ENCODE results near the gene WDR33. TPM values are rescaled to one million over a fixed set of nuclear protein-coding genes. Genes with fewer than 3 reads are reported as not detected.

Gene WDR33
- total RNA-seq, 1 donor from 2014 or later: 35.9 TPM

- intact Hi-C loops (cut with DNase I): no loop called here
- peak; percentile 85 for DNase-seq (ENCODE audit: low spot score)
Measured at GRCh38 chr2:127664065-127664894, 146.7 kb downstream of the WDR33 start.

- no peak for DNase-seq (ENCODE audit: low spot score)
- intact Hi-C loops (cut with DNase I): no loop called here
Measured at GRCh38 chr2:127663566-127664064, 147.4 kb downstream of the WDR33 start.

- intact Hi-C loops (cut with DNase I): no loop called here
- DNase-seq (ENCODE audit: low spot score): peak; percentile 72
Measured at GRCh38 chr2:127662937-127663565, 147.9 kb downstream of the WDR33 start.

DNA sequence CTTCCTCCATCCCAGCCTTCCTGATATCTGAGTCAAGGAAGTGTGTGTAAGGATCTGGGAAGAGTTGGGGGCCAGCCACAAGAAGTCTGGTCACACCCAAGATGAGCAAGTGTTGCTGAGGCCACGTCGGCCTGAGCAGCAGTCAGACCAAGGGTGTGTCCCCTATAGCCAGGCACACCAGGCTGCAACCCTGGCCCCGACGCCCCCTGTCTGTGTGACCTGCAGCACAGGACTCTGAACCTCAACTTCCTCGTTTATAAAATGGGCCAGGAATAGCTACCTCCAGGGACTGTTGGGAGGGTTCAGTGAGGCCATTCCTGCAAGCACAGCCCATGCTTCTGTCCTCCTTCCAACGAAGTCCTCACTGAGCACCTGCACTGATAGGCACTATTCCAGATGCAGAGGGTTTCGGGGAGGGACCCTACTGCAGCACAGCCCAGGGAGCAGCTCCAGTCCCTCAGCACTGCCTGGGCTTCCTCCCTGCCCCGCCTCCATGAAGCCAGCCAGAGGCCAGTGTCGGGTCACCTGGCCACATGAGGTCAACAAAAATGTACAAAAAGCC is 148.9 kb downstream of the WDR33 start:
- peak; percentile 79 for DNase-seq (ENCODE audit: low spot score)
- intact Hi-C loops (cut with DNase I): no loop called here

- peak; percentile 61 for DNase-seq (ENCODE audit: low spot score)
Measured at GRCh38 chr2:127661072-127661649, 149.8 kb downstream of the WDR33 start.

GRCh38 chr2:127660291-127660578 is 150.7 kb downstream of the WDR33 start:
- intact Hi-C loops (cut with DNase I): no loop called here
- no peak for DNase-seq (ENCODE audit: low spot score)

More at GRCh38 chr2:127661072-127661649, 149.8 kb downstream of the WDR33 start:
- intact Hi-C loops (cut with DNase I): no loop called here

DNA sequence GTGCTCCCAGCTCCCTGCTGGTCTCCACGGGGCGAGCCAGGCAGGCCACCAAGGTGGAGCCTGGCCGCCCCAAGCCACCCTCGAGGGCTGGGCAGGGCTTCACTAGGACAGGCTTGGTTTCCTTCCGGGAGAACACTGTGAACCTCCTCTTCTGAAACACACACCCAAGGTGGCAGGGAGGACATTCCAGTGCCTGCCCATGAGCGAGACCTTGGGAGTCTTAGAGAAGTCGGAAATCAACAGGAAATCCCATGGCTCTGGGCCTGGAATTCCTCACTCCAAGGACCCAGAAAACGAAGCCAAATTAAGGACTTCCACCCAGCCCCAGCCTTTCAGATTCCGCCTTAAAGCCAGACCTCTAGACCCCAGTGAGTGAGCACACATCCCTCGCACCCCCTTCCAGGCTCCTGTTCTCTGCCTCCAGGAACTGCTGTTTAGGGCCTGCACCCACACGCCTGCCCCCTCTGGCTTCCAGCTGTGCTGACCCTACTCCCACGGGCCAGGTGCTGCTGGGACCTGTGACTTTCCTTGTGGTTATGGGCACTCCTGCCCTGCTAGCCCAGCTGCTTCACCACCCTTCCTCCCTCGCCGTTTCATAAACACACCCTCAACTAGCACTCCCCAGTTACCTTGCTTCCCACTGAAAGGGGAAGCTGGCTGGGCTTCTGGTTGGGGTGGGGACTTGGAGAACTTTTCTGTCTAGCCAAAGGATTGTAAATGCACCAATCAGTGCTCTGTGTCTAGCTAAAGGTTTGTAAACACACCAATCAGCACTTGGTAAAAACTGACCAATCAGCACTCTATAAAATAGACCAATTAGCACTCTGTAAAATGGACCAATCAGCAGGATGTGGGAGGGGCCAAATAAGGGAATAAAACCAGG is 151.3 kb downstream of the WDR33 start:
- intact Hi-C loops (cut with DNase I): no loop called here
- DNase-seq (ENCODE audit: low spot score): no peak

DNA sequence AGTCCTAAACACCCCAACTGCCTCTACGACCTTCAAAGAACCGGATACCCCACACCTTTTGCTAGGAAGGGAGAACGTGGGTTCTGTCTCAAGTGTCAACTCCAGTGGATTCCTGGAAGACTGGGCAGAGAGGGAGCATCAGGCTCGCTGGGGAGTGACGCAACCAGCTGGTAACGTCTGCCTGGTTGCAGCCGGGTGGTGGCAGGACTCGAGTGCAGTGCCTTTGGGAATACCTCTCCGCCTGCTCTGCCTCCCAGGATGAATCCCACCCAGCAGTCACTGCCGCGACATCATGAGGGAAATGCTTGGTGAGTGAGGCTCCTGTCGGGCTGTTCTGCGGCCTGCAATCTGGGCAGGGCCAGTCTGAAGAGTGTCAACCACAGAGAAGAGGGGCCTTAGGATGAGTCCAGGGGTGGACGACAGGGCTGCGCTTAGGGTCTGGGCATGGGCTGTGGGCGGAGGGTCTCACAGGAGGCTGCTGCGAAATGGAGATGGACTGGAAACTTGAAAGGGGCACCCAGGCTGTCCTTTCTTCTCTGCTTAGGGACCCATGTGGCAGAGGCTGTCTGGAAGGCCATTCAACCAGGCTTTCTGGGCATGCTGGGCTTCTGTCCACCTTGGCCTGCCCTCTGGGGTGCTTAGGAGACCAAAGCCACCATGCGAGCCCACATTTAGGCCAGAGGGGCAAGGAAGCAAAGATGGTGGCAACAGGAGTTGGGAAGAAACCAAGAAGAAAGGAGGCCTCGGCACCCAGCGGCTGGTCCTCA is 152.1 kb downstream of the WDR33 start:
- DNase-seq (ENCODE audit: low spot score): no peak
- intact Hi-C loops (cut with DNase I): no loop called here

- intact Hi-C loops (cut with DNase I): no loop called here
- no peak for DNase-seq (ENCODE audit: low spot score)
Measured at GRCh38 chr2:127658146-127658545, 152.8 kb downstream of the WDR33 start.

GRCh38 chr2:127657232-127657595 is 153.8 kb downstream of the WDR33 start:
- DNase-seq (ENCODE audit: low spot score): no peak
- intact Hi-C loops (cut with DNase I): loop anchor here (2.0 kb wide), 1 partner anchor 16 kb away; no protein-coding TSS in a partner anchor

DNA sequence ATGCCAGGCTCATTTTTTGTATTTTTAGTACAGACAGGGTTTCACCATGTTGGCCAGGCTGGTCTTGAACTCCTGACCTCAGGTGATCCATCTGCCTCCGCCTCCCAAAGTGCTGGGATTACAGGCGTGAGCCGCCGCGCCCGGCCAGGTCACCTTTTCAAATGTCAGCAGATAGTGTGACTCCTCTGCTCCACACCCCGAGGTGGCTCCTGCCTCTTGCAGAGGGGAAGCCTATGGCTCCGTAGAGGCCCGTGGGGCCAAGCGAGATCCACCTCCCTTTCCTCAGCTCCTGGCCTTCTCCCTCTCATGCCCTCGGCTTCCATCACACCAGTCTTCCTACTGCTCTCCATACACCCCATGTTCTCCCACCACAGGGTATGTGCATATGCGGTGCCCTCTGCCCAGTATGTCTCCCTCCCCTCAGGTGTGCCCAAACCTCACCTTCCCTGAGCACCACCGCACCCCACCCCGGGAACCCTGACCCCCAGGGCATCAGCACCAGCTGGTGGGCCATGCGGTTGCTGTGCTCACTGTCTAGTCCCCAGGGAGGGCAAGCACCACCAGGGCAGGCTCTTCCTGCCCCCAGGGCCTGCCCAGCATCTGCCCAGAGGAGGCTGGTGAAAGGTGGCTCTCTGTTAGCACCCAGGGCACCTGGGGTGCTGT is 154.3 kb downstream of the WDR33 start:
- no peak for DNase-seq (ENCODE audit: low spot score)
- intact Hi-C loops (cut with DNase I): loop anchor here (2.0 kb wide), 1 partner anchor 16 kb away; no protein-coding TSS in a partner anchor

DNA sequence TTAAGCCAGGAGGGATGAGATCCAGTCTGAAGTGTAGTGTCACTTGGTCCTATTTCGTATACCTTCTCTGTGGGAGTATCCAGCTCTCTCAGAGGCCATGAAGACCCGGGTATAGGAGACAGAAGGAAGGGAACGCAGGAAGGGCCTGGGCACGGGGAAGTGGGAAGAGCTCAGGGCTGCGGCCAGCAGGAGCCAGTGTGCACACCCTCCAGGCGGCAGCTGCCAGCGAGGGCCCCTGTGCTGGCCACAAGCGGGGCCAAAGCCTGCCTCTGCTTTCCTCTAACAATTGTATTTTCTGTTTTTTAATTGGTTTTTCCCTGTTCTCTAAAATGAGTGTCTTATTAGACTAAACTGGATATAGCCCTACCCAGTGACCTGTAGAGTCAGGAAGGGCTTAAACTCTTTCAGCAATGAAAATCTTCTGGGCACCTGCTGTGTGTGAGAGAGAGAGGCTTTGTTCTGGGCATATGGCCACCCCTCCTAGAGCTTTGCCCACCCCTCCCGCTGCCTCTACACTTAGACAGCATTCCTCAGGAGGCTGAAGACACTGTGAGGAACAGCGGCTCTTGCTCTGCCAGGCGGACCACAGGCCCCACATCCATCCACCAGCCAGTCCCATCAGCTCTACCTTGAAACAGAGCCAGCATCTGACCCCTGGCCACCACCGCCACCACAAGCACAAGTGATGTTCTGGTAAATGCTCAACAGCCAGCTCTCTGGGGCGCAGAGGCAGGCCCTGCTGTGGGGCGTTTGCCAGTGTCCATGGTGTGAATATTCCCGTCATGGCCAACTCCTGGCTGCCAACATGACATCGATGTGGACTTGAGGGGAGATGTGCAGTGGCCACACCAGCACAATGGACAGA is 155.5 kb downstream of the WDR33 start:
- intact Hi-C loops (cut with DNase I): loop anchor here (2.0 kb wide), 1 partner anchor 17 kb away; no protein-coding TSS in a partner anchor
- no peak for DNase-seq (ENCODE audit: low spot score)

- intact Hi-C loops (cut with DNase I): loop anchor here (5.0 kb wide), 2 partner anchors 128 to 143 kb away; partner anchors contain the start of gene IWS1
- no peak for DNase-seq (ENCODE audit: low spot score)
Measured at GRCh38 chr2:127654838-127655175, 156.2 kb downstream of the WDR33 start.

DNA sequence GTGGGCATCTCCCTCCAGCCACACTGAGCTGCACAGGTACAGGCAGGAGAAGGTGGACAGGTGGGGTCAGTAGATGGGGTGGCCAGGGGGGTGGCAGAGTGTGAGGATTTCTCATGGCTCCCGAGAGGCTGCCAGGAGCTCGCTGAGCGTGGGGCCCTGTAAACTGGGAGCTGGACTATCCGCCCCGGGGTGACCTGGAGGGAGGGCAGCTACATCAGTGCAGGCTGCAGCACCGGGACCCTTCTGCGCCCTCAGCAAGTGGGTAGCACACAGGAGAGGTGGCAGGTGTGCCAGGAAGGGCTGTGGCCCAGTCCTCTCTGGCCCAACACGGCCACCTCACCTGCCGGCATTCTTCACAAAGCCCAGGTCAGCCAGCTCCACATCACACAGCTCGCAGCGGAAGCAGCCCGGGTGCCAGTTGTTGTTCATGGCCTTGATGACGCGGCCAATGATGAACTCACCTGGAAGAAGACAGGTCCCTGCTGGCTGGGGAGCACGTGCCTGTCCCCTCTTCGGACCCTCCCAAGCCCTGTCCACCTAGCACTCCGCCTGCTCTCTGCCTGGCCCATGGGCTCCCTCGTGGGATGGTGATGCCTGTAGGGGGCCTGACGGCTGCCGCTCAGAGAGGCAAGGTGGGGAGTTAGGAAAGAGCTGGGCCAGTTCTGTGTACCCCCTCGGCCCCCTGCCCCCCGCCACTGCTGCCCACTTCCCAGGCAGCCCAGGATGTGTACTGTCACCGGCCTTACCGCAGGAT is 156.7 kb downstream of the WDR33 start:
- intact Hi-C loops (cut with DNase I): loop anchor here (5.0 kb wide), 2 partner anchors 127 to 142 kb away; partner anchors contain the start of gene IWS1
- DNase-seq (ENCODE audit: low spot score): no peak

DNA sequence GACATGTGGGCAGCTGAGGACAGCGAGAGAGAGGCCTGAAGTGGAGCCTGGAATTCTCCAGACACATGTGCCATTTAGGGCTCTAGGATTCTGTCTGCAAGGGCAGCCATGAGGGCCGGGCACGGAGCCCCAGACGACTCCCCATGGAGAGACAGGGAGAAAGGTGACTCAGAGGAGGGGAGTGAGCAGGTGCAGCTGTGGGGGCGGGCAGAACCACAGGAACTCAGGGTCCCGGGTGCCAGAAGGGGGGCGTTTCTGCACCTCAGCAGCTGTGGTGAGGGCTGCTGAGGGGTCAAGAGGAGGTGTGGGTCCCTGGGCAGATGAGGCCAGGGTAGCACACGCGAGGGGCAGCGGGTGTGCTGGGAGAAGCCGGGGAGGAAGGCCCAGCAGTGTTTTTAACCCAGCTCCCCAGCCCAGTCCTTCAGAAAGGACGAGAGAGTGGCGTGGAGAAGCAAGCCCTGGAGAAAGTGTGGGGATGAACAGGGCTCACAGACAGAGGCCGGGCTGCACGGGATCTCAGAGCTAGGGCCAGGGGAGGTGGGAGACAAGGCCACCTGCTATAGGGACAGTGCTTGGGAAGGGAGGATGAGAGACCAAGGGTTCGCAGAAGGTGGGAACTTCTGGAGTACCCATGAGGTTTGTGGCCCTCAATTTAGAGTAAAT is 157.4 kb downstream of the WDR33 start:
- intact Hi-C loops (cut with DNase I): loop anchor here (5.0 kb wide), 2 partner anchors 126 to 141 kb away; partner anchors contain the start of gene IWS1
- DNase-seq (ENCODE audit: low spot score): no peak

Data from cardiac septum (tissue), 1 donor.